Activated CD4-positive, alpha-beta T cell treated with anti-CD3 and anti-CD28 coated beads, Interleukin-2, amount 10 ng/mL, durations not matched to agents 24 days and 14 days (primary cell): Measurements from ENCODE around the gene HIC1. TPM values are rescaled to one million over a fixed set of nuclear protein-coding genes. Genes with fewer than 3 reads are reported as not detected.

ENCODE experiments used
- DNase-seq: peaks from one replicate; pipeline ENCODE4 v3.0.0; 2022
- H3K27ac Mint-ChIP-seq: one replicate; pipeline ENCODE4 v1.8.0; 2022; ENCODE audit warnings: mild to moderate bottlenecking, mixed read lengths
- H3K27me3 Mint-ChIP-seq: one replicate; pipeline ENCODE4 v1.8.0; 2022; ENCODE audit warnings: mixed read lengths
- H3K36me3 Mint-ChIP-seq: one replicate; pipeline ENCODE4 v1.8.0; 2022; ENCODE audit warnings: low read depth, mild to moderate bottlenecking, mixed read lengths
- H3K4me1 Mint-ChIP-seq: one replicate; pipeline ENCODE4 v1.8.0; 2021; ENCODE audit warnings: mixed read lengths
- H3K4me3 Mint-ChIP-seq: one replicate; pipeline ENCODE4 v1.8.0; 2022; ENCODE audit warnings: mild to moderate bottlenecking, moderate library complexity, mixed read lengths
- H3K9me3 Mint-ChIP-seq: one replicate; pipeline ENCODE4 v1.8.0; 2021; ENCODE audit warnings: mixed read lengths
- intact Hi-C: fragments of 100-400 bp; cut with micrococcal nuclease; formaldehyde crosslinking; loops from one replicate; pipeline ENCODE4 v1.15.1; 2023
- total RNA-seq: library from RNA; stranded (reverse); gene quantifications from 2 replicates; pipeline ENCODE4 v1.2.3, GENCODE V29; 2022

The HIC1 gene
- total RNA-seq, 1 donor from 2014 or later: 51.6 TPM

DNA sequence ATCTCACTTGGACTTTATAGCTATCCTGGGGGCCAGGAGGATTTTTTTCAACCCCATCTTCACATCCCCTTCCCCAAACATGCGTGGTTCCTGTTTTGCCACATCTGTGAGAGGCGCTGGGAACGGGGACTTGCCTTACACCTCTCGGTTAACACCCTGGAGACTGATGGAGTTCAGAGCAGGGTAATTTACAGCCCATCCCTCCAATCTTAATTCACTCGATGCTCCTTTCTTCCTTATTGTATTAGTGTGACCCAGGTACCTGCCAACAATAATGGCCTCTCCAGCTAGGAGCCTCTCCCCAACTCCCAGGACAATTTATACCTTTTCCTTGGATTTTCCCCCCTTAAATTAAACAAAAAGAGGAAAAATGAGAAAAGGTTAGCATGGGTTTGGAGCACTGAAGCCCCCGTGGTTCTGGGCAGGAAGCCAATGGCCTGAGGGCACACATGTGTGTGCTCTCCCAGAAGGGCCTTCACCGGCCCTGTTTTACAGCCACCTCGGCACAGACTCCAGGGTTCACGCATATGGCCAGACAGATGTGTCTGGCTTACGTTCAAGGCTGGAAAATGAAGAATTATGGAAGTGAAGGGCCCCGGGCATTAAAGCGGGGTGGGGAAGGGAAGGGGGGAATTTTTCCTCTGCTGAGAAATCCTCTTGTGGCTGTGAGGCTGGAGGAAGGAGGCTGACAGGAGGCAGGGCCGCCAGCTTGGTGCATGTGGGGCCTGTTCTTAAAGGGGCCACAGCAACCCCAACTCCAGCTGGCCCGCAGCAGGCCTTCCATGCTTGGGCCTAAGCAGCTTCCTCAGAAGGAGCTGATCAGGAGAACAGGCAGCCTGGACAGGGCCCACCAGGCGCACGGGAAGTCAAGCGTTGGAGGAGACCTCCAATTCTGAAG, 21.4 kb downstream of the HIC1 start:
- no peak for DNase-seq
- H3K27ac Mint-ChIP-seq: no peak overlapping the region
- intact Hi-C loops: no loop called here
- peaks cover 33% of the 10 kb centered on the region for H3K4me1 Mint-ChIP-seq
- peaks cover 48% of the 10 kb centered on the region for H3K36me3 Mint-ChIP-seq
- no peak overlapping the region for H3K4me3 Mint-ChIP-seq
- no peaks in the 10 kb centered on the region for H3K27me3 Mint-ChIP-seq
- H3K9me3 Mint-ChIP-seq: no peaks in the 10 kb centered on the region

DNA sequence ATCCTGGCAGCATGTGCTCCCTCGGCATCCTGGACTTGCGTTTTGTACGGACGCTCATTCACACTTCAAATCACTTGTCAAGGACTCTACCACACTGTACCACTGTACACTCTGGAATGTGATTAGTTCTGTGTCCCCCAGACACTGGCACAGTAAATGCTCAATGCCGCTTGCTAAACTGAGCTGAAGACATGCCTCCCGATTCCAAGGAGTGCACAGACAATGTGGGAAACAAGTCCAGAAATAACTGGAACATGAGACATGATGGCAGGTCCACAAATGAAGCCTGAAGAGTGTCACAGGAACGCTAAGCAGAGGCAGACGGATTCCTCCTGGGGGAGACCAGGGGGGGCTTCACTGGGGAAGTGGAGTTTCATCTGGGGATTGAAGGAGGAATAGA, 22.1 kb downstream of the HIC1 start:
- peak overlapping the region; percentile 45 for H3K27ac Mint-ChIP-seq
- no peaks in the 10 kb centered on the region for H3K9me3 Mint-ChIP-seq
- DNase-seq: no peak
- no peak overlapping the region for H3K4me3 Mint-ChIP-seq
- peaks cover 49% of the 10 kb centered on the region for H3K36me3 Mint-ChIP-seq
- intact Hi-C loops: no loop called here
- H3K4me1 Mint-ChIP-seq: peaks cover 32% of the 10 kb centered on the region
- no peaks in the 10 kb centered on the region for H3K27me3 Mint-ChIP-seq

DNA sequence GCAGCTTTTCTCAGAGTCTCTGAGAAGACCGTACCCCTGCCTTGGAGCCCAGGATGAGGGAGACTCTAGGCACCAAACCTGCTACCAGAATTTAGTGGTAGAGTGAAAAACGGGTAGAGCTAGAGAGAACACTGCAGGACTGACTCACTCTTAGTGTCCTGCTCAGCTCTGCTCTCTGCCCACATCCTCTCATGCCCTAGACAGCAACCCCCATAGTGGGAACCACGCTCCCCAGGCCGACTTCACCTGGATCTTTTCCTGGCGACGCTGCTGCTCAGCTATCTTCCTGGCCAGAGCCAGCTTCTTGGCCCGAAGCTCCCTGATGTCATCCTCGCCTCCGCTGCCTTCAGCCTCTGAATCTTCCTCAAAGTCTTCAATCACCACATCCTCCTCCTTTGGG, 26.7 kb downstream of the HIC1 start:
- Mint-ChIP-seq H3K4me1 (peaks cover 55% of the 10 kb centered on the region), H3K27ac (peak overlapping the region; percentile 63), H3K9me3 (no peaks in the 10 kb centered on the region), H3K4me3 (no peak overlapping the region), H3K27me3 (no peaks in the 10 kb centered on the region), H3K36me3 (peaks cover 53% of the 10 kb centered on the region)
- intact Hi-C loops: no loop called here
- no peak for DNase-seq

DNA sequence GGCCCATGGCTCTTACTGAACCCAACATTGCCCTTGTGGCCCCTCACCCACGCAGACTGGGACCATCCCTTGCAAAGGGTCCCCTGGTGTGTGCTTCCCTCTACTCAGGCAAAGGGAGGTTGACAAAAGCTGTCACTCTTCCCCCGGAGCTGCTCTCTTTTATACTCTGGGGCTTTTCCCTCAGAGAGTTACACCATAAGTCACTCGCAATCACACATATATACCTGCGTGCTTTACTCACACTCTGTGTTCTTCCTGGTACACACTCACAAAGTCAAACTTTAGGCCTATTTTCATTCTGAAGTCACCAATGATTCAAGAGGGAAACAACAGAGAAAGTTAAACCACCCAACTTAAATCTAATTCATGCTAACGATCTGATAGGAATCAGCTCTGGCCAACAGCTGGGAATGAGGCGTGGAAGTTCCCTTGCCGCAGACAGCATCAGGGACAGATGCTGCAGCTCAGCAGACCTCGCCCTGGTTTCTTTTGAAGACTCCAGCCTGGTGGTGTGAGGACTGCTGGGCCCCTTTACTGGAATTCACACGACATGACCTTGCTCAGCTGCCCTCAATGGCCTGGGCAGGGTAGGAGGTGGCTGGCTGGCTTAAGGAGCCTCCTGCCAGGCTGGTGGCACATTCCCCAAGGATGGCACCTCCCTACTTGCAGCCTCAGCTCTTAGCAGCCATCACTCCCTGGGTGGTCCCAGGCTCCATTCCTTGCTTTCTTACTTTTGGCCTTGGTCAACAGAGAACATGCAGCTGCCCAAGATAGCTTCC, 27.3 kb downstream of the HIC1 start:
- H3K4me1 Mint-ChIP-seq: peaks cover 59% of the 10 kb centered on the region

DNA sequence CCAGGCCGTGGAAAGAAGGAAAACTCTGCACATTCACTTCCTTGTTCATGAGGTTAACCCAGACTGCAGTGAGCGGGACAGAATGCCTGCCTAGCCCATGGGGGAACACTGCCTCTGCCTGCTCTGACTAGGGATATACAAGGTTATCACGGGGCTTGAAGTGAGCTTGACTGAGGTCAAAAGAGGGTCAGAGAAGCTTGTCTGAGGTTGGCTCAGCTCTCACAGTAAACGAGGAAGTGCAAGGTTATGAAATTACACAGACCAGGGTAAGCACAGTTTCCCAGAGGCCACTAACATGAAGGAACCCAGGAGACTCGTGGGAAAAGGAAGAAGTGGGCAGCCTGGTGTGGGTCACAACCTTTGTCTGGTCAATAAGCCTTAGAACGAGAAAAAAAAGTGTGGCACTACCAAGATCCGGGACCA, 28.7 kb downstream of the HIC1 start:
- peak; percentile 57 for DNase-seq
- Mint-ChIP-seq H3K36me3 (peaks cover 45% of the 10 kb centered on the region), H3K27ac (peak overlapping the region; percentile 72), H3K27me3 (no peaks in the 10 kb centered on the region), H3K9me3 (no peaks in the 10 kb centered on the region), H3K4me3 (peak overlapping the region; percentile 27), H3K4me1 (peaks cover 65% of the 10 kb centered on the region)
- intact Hi-C loops: no loop called here

More for the DNA sequence above, 27.3 kb downstream of the HIC1 start:
- H3K36me3 Mint-ChIP-seq: peaks cover 54% of the 10 kb centered on the region
- H3K9me3 Mint-ChIP-seq: no peaks in the 10 kb centered on the region
- intact Hi-C loops: no loop called here
- H3K27me3 Mint-ChIP-seq: no peaks in the 10 kb centered on the region
- no peak for DNase-seq
- peak overlapping the region; percentile 63 for H3K27ac Mint-ChIP-seq
- no peak overlapping the region for H3K4me3 Mint-ChIP-seq

DNA sequence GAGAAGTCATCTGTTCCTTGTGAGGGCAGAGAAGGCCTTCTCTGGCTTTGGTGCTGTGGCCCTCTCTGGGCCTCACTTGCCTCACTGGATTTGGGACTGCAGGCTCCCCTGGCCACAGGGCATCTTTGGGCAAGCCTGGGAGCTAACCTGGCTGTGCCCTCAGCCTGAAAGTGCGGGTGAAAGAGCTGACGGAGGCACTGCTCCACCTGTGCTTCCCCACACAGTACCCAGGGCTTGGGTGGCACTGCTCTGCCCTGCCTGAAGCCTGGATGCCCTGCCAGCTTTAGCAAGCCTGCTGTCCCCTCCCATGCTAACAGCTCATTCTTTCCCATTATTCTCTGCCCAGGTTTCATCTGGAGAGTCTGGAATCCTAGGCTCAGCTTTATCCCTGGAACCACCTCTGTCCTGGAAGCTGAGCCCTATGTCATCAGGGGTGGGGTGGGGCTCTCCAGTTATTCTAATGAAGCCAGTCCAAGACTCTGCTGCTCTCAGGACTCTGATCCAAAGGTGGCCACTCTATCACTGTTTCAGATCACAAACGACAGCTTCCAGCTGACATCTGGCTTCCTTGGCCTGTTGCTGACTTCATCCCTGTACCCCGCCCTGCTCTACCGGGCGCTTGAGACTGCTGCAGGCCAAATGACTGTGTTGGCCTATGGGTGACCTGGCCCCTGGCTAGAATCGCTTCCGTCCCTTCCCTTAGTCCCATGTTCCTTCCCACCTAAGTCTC, 29.3 kb downstream of the HIC1 start:
- Mint-ChIP-seq H3K36me3 (peaks cover 41% of the 10 kb centered on the region), H3K27me3 (no peaks in the 10 kb centered on the region), H3K4me3 (no peak overlapping the region), H3K9me3 (no peaks in the 10 kb centered on the region), H3K4me1 (peaks cover 70% of the 10 kb centered on the region), H3K27ac (peak overlapping the region; percentile 57)
- no peak for DNase-seq
- intact Hi-C loops: no loop called here

DNA sequence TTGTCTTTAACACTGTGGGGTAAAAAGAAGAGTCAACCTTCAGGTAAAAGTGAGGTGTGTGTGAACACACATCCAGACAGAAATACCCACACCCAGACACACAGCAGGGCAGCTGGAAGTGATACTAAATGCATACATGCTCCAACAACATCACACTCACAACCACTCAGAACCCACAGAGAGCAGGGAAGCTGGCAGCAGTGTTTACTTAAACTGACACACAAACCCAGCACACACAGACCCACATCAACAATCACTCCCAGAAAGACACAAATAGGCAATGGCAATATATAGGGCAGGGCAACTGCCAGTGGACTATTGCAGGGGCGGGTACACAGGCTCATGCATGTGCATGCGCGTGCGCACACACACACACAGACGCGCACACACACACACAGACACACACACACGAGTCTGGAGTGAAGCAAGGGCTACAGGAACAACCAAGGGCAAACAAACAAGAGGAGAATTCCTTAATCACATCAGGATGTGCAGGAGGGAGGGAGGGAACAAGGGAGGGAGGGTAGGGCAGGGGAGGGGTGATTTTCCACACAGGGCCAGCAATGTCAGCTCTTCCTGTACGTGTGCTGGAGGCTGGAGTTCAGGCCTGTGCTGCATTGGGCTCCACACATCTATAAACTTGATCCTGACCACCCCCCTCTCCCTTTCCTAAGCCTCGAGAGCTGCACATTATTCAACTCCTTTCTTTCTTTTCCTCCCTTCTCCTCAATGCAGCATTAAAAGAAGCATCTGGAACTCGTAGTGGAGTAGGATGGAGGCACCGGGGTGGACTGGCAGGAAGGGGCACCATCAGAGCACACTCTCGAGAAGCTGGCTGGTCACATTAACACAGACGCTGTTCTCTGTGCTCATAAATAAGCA, 30.1 kb downstream of the HIC1 start:
- no peak overlapping the region for H3K4me3 Mint-ChIP-seq
- H3K9me3 Mint-ChIP-seq: no peaks in the 10 kb centered on the region
- intact Hi-C loops: loop anchor here (5.0 kb wide), 3 partner anchors 72 to 213 kb away; no protein-coding TSS in a partner anchor
- H3K27me3 Mint-ChIP-seq: no peaks in the 10 kb centered on the region
- peaks cover 79% of the 10 kb centered on the region for H3K4me1 Mint-ChIP-seq
- peaks cover 35% of the 10 kb centered on the region for H3K36me3 Mint-ChIP-seq
- DNase-seq: peak; percentile 57
- H3K27ac Mint-ChIP-seq: peak overlapping the region; percentile 57

DNA sequence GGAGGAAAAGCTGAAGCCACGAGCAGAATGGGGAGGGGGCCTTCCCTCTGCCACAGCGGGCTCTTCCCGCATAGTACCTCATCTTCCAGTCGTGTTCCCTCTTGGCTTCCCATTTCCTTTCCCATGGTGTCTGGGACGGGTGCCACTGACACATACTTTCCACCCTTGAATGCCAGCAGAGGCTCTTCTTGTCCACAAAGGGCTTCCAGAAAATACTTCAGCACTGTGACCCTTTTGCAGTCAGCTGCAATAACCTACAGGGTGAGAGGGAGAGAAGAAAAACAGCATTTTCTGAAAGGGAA, 30.7 kb downstream of the HIC1 start:
- DNase-seq: no peak
- Mint-ChIP-seq H3K36me3 (peaks cover 32% of the 10 kb centered on the region), H3K27ac (no peak overlapping the region), H3K4me3 (no peak overlapping the region), H3K9me3 (no peaks in the 10 kb centered on the region), H3K4me1 (peaks cover 84% of the 10 kb centered on the region), H3K27me3 (no peaks in the 10 kb centered on the region)
- intact Hi-C loops: loop anchor here (5.0 kb wide), 3 partner anchors 72 to 213 kb away; no protein-coding TSS in a partner anchor

DNA sequence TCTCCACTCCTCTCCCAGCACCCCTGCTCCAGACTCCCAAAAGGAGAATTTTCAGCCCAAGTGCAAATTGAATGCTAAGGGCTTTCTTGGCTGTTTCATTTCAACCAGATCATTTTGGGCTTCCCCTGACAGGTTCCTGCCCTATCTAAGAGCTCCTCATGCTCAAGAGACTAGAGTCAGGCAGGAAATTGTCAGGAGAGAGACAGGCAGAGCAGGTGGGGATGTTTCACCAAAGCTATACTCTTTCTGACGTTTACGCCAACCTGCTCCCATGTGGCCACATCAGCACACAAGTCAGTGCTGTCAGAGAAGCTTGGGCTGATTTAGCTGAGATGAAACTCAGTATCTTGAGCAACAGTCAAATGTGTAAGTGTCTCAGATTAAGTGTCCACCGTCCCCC, 31.4 kb downstream of the HIC1 start:
- Mint-ChIP-seq H3K27me3 (no peaks in the 10 kb centered on the region), H3K4me1 (peaks cover 92% of the 10 kb centered on the region), H3K4me3 (peak overlapping the region; percentile 51), H3K36me3 (peaks cover 28% of the 10 kb centered on the region), H3K27ac (peak overlapping the region; percentile 84), H3K9me3 (no peaks in the 10 kb centered on the region)
- intact Hi-C loops: loop anchor here (5.0 kb wide), 3 partner anchors 71 to 214 kb away; no protein-coding TSS in a partner anchor
- peak; percentile 72 for DNase-seq

DNA sequence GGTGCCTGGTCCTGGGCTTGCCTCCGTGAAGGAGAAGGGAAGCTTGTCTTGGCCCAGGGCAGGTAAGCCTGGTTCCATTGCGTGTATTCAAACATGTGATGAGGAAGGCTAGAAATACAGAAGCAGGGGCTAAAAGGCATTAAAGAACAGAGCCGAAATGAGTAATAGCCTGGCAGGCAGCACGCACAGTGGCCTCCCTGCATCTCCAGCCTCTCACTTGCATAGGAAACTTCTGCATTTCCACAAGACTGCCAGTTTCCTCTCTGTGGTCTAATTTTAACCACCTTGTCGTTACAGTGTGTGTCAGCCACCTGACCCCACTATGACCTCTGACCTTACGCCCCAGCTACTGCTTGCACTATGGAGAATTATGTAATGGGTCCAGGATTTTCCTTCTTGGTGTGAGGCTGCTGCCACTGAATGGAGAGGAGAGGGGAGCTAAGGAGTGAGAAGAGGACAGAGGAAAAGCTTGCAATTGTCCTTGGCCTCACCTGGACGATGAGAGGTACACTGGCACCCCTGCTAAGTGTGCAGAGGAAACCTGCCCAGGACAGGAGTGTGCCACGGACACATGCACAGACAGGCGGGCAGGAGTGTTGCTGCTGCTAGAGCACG, 32.8 kb downstream of the HIC1 start:
- intact Hi-C loops: loop anchor here (2.0 to 5.0 kb wide), 5 partner anchors 15 to 215 kb away; no protein-coding TSS in a partner anchor
- Mint-ChIP-seq H3K27me3 (no peaks in the 10 kb centered on the region), H3K4me3 (peak overlapping the region; percentile 75), H3K4me1 (peaks cover 87% of the 10 kb centered on the region), H3K36me3 (peaks cover 25% of the 10 kb centered on the region), H3K27ac (peak overlapping the region; percentile 84), H3K9me3 (no peaks in the 10 kb centered on the region)
- DNase-seq: peak; percentile 88

DNA sequence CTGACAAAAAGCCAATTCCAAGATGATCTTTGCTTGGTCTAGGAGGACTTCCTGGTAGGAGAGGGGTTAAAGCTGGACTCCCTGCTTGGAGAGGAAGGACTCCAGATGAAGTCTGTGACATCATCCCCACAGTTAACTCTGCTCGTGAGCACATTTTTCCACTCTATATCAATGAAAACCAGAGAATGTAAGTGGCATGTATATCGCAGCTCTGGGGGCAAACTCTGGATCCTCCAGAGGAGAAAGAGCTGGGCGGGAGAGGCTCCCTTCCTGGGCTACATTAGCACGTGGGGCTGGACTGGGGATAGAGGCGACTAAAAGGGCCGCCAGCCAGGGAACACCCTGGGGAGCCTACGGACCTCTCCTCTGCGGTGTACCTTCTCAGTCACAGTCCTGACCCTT, 34.1 kb downstream of the HIC1 start:
- Mint-ChIP-seq H3K27me3 (no peaks in the 10 kb centered on the region), H3K36me3 (peaks cover 17% of the 10 kb centered on the region), H3K9me3 (no peaks in the 10 kb centered on the region), H3K27ac (peak overlapping the region; percentile 94), H3K4me3 (peak overlapping the region; percentile 86), H3K4me1 (peaks cover 79% of the 10 kb centered on the region)
- no peak for DNase-seq
- intact Hi-C loops: loop anchor here (1.0 to 5.0 kb wide), 6 partner anchors 14 to 217 kb away; no protein-coding TSS in a partner anchor

DNA sequence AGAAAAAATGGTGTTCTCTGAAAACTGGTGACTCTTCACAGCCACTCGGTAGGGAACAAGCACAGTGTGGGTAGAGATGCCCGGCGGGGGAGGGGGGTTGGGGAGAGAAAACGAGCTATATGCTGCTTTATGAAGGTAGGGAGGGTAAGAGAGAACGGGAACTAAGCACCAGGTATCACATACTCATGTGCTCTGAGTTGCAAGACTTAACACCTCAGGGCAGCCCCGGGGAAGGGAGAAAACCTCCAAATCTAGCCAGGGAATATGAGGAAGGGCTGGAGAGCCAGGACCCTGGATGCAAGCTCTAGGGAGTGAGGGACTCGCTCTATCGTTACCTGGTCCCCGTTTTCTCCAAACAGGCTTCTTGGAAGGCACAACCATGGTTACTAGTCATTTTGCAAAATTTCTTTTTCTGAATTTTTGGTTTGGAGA, 35.3 kb downstream of the HIC1 start:
- intact Hi-C loops: no loop called here
- Mint-ChIP-seq H3K27ac (peak overlapping the region; percentile 94), H3K4me3 (peak overlapping the region; percentile 86), H3K9me3 (no peaks in the 10 kb centered on the region), H3K36me3 (peaks cover 13% of the 10 kb centered on the region), H3K27me3 (no peaks in the 10 kb centered on the region), H3K4me1 (peaks cover 71% of the 10 kb centered on the region)
- DNase-seq: no peak
